NCI-H2196 (cell line): ENCODE measurements around the gene URB2.
"Not testable (repeated sequence)": the region's sequence is repeated elsewhere in the genome, so short reads cannot be mapped to it uniquely, and the experiment has no call there.

Source experiments
- DNase-seq: peaks from one replicate; lab custom pipeline; 2025; ENCODE audit not compliant: unreplicated experiment; lab: John Stamatoyannopoulos, UW

URB2 gene

DNA sequence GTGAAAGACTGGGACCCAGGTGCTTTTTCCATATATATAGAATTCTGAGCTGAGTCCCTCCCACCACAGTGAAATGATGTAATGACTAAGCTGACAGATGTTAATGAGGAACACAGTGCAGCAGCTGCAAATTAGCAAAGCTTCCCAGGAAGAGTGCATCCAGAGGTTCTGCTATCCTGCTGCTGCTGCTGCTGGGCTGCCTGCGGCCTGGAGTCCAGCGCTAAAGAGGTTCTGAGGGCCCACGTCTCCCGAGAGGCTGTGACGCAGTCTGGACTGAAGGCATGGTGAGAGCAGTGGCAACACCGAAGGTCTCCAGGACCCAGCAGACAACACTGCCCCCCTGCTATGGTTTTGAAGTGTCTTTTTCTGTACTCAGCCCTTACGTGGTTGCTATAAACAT, 63.9 kb downstream of the URB2 start:
- DNase-seq = no peak

DNA sequence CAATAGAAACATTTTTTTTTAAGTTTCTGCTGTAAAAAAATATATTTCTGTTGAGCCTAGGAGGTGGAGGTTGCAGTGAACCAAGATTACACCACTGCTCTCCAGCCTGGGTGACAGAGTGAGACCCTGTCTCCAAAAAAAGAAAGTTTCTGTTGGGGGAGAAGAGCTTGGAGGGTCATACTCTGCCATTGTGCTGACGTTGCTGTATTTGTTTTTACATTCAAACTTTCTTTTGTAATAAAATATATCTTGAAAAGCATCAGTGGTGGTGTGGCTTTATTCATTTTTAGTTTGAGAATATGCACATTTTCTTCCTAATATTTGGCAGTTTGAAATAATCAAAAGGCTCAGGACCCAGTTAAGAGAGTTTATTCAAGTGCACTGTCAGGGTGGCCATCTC, 64.6 kb downstream of the URB2 start:
- DNase-seq = no peak

DNA sequence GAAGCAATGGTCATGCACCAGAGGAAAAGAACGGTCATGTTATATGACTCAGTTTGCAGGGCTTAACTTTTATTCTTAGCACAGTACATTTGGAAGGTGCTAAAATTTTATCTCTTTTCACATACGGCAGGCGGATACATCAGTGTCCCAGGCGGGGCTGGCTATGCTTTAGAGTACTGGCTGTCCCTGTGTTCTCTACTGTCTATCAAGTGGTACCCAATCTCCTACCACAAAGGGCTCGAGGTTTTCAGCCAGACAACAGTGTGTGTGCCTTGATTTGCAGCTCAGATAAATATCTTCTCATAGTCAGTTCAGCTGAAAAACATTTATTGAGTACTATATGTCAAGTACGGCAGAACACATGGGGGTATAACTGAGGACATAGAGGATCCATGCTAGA, 65.3 kb downstream of the URB2 start:
- DNase-seq = no peak

DNA sequence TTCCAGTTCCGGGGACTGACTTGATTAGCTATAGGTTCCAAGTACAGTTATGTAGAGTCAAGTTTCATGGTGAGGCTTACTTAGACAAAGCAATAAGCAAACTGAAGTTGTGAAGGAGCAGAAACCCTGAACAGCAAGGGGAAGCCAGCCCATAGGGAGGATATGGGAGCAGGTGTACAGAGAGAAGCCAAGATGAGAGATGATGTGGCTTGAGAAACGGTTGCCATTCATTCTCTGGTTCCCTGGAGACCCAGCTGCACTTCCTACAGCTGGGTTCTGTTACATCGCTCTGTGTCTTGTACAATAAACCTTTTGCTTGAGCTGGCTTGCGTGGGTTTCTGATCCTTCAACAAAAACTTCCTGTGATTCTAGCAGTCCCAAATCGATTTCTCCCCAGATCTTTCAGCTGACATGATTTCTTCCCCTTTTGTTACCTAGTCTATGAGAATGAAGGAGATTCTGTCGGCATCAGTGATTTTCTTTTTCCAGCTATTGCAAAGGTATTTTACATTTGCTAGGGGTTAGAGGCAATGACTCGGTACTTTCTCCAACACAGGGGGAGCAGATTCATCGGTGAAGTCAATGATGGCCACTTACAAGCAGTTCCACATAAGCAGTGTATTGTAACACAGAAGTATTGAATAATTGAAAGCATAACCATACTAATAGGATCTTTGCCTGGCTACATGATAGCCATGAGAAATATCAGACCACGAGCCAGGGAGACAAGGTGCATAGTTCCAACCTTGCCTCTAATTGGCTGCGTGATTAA, 67.3 kb downstream of the URB2 start:
- DNase-seq = no peak

DNA sequence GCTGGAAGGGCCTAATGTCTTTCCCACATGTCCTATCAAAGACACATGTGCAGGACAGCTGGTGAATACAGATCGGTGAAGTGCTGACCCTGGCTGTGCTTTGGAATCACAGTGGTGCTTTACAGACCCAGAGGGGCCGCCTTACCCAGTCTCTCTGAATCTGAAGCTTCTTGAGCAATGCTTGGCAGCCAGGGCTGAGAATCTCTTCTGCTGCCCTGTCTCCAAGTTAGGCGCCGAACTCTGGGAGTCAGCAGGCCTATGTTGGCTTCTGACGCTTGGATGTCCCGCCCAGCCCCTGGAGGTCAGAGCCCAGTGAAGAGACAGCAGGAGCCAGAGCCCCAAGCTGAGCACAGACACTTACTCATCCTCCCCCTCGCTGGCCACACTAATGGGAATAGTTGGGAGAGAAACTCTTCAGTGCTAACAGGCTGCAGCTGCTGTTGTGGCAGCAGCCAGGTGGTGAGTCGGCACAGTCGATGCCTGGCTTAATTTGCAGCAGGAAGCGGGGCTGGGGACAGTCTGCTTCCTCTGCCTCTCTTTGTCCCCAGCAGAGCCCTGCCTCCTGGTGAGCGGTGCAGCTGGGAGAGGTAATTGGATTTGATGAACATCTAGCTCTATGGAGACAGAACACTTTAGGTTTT, 68.1 kb downstream of the URB2 start:
- DNase-seq = peak; percentile 57

DNA sequence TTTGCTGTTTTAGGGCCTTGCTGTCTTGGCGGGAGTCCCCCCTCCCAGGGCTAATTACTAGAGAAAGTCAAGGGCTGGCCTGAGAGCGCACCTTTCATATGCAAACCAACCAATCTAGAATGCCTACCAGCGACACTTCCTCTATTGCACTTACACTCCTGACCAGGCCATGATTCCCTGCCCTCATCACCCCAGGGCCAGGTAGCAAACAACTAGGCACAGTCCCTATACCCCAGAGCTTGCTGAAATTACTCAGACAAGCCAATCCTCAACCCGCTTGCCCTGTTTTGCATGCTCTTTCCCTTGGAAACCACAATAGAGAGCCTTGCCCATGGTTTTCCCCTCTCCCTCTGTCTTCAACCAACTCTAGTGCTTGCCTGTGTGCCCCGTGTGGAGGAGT, 70.3 kb downstream of the URB2 start:
- DNase-seq = no peak

DNA sequence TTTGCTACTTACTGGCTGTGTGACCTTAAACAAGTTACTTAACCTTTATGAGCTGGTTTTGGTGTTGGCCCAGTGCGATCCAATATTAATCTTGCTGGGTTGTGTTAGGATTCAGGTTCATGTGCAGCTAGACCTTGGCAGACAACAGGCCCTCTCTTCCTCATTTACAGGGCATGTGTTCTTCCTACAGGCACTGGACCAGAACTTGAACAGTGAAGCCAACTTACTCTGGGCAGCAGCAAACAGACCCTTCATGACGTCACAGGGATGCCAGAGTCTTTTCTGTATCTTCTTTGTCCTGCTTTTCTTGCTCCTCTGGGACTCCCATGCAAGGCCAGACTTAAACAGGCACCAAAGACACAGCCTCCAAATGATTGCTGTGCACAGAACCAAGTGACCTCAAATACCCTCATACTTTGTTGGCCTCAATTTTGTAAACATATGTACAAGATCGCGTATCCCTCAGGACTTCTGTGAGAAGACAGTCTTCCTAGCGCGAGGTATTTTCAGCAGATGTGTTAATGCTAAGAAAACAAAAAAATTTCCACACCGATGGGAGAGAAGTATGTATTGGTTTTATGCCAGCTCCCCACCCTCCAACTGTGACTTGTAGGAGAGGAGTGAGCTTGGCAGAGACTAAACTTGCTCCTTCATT, 73.7 kb downstream of the URB2 start:
- DNase-seq = no peak

DNA sequence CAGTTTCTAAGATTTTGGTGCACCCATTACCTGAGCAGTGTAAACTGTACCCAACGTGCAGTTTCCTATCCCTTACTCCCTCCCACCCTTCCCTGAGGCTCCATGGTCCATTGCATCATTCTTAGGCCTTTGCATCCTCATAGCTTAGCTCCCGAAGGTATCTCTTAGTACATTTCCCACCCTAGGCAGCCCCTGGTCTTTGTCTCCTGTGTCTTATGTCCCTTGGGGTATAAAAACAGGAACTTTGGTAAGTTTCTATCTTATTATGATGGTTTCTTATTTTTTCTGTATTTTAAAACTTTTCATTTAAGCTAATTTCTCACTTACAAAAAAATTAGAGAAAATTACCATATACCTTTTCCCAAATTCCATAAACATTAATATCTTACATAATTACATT, 78.1 kb downstream of the URB2 start:
- no peak for DNase-seq

DNA sequence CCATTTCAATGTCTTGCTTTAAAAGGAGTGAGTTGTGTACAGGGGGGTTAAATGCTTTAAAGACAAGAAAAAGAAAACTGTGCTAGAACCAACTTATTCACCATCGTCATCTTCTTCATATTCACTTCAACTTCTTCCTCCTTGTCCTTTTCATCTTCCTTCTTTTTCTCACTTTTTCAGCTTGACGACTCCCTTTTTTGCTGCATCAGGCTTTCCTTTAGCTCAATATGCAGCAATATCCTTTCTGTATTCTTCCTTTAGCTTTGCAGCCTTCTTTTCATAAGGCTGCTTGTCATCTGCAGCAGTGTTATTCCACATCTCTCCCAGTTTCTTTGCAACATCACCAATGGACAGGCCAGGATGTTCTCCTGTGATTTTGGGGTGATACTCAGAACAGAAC, 79.1 kb downstream of the URB2 start:
- not testable (repeated sequence) for DNase-seq

DNA sequence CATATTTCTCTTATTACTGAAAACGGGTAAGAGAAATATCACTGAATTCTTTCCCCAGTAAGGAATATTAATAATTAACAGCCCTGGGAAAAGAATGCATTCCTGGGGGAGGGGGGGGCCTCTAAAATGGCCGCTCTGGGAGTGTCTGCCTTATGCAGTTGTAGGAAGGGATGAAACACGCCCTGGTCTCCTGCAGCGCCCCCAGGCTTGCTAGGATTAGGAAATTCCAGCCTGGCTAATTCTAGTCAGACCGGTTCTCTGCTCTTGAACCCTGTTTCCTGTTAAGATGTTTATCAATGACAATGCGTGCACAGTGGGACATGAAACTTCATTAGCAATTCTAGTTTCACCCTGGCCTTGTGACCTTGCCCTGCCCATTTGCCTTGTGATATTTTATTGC, 81.1 kb downstream of the URB2 start:
- DNase-seq = not testable (repeated sequence)

DNA sequence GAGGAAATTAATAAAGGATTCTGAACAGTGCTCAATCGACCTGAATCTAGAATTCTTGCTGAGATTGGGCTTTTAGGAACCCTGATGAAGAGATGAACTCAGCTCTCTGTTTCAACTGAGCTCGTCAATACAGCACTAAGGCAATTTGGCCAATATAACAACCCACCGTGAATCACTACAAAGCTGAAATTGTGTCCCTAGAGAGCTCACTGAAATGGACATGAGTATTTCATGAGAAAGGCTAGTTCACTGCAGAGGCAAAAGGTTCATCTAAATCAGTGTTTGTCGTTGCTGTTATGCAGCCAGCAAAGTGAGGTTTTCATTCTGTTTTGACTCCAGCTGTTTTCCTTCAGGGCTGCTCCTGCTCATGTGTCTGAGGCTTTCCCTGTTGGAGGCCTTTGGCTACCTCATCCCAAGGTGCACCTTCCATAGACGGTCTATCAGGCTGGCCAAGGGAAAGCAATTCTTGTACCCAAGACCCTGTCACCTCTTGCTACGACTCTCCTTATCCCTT, 83.5 kb downstream of the URB2 start:
- no peak for DNase-seq
